Spleen (tissue), 7 donors: Measurements from ENCODE around the gene RBP4.

ENCODE experiments used
- POLR2A ChIP-seq, 3 donors: fragments of 450-650 bp; IDR thresholded peaks; one replicate each; pipeline ENCODE4 v1.5.1; 2017; ENCODE audit warnings: antibody characterized with exemption in 3 of 3, mild to moderate bottlenecking in 1 of 3
- POLR2AphosphoS5 ChIP-seq, 3 donors: sonication (generic); formaldehyde crosslinking; IDR thresholded peaks; one replicate each; pipeline ENCODE4 v1.5.1; 2017; ENCODE audit warnings: antibody characterized with exemption in 3 of 3
- TF ChIP-seq, protein P1 (sequence below), 11 experiments: fragments of 200-600 bp in 7 of 11; fragments of 450-650 bp in 4 of 11; sonication (generic) in 4 of 11; IDR thresholded peaks in 8 of 11; conservative IDR thresholded peaks in 3 of 11; 1 replicate in 7 of 11; 2 replicates in 4 of 11; pipeline versions ENCODE4 v1.4.0 to v1.8.0; 2016 to 2021; ENCODE audit warnings: antibody characterized with exemption in 11 of 11, inconsistent platforms in 4 of 11, mild to moderate bottlenecking in 1 of 11
- donor health status: DM: no; HTN: no; CAD: no; lungs with moderate emphysema.
- donor health status: DM: no; HTN: no; CAD: no.
- donor health status: DM: no; HTN: no; CAD: no.

- TF ChIP-seq, protein P1, sequence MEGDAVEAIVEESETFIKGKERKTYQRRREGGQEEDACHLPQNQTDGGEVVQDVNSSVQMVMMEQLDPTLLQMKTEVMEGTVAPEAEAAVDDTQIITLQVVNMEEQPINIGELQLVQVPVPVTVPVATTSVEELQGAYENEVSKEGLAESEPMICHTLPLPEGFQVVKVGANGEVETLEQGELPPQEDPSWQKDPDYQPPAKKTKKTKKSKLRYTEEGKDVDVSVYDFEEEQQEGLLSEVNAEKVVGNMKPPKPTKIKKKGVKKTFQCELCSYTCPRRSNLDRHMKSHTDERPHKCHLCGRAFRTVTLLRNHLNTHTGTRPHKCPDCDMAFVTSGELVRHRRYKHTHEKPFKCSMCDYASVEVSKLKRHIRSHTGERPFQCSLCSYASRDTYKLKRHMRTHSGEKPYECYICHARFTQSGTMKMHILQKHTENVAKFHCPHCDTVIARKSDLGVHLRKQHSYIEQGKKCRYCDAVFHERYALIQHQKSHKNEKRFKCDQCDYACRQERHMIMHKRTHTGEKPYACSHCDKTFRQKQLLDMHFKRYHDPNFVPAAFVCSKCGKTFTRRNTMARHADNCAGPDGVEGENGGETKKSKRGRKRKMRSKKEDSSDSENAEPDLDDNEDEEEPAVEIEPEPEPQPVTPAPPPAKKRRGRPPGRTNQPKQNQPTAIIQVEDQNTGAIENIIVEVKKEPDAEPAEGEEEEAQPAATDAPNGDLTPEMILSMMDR (IDR thresholded peaks at IDR 0.05 in 8 of 11, conservative IDR thresholded peaks at IDR 0.05 in 3 of 11): no peak
- TF ChIP-seq POLR2A (IDR thresholded peaks at IDR 0.05) (no peak), POLR2AphosphoS5 (IDR thresholded peaks at IDR 0.05) (no peak)
Measured at GRCh38 chr10:93615576-93616235, 14.7 kb upstream of the RBP4 start.
